GM21390 (cell line): Measurements from ENCODE around the gene MARCHF7.
"Not testable (repeated sequence)": the region's sequence is repeated elsewhere in the genome, so short reads cannot be mapped to it uniquely, and the experiment has no call there.

Experiments used
- ATAC-seq: cut with Tn5 transposase; IDR thresholded peaks from one replicate; pipeline ENCODE4 v1.9.1; 2021; ENCODE audit not compliant: unreplicated experiment

MARCHF7 gene

DNA sequence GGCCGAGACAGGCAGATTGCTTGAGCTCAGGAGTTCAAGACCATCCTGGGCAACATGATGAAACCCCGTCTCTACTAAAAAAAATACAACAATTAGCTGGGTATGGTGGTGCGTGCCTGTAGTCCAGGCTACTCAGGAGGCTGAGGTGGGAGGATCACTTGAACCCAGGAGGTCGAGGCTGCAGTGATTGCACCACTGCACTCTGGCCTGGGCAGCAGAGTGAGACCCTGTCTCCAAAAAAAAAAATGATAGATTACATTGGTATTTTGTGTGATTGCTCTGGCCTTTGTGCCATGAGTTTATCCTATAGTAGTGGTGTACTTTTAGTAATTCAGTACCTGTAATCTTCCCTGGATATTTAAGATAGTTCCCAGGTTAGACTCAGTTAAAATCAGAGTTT is 4.1 kb downstream of the MARCHF7 start:
- ATAC-seq = not testable (repeated sequence)

DNA sequence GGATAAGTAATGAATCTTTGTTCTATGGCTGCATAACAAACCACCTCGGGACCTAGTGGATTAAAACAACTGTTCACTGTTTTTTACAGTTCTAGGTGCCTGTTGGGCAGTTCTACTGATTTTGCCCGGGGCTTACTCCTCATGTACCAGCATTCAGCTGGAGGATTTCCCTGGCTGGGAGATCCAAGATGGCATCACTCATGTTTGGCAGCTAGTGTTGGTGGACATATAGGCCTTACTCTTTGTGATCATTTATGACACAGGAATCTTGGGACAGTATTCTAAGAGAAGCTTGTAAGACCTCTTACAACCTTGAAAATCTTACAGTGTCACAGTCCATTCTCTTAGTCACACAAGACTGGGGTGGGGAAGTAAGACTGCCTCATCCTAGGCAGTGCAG is 4.6 kb downstream of the MARCHF7 start:
- ATAC-seq = no peak

DNA sequence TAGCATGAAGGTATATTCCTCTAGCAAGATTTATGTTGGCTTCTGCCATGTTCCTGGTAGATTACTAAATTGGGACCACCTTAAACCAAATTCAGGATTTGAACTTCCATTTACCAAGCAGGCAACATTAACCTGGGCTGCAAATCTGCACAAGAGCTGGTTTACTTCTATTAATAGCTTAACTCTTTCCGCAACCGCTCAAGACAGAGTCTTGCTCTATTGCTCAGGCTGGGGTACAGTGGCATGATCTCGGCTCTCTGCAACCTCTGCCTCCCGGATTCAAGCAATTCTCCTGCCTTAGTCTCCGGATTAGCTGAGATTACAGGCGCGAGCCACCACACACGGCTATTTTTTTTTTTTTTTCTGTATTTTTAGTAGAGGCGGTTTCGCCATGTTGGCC is 8.4 kb downstream of the MARCHF7 start:
- ATAC-seq = no peak

DNA sequence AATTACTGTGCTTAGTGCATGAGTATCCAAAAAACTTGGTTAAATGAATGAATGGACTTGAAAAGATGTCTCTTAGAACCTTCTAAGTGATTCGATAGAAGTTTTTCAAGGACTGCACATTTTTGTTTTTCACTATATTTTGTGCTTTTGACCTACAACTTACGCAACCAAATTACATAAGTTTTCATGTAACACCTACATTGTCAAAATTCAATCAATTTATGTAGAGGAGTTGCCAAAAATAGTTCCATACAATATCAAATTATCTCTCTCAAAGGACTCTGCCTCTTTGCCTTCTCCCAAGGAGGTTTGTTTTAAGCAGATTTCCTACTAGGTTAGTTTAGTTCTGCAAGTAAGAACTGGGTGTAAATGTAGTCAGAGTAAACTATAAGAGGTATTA is 10.3 kb downstream of the MARCHF7 start:
- no peak for ATAC-seq

DNA sequence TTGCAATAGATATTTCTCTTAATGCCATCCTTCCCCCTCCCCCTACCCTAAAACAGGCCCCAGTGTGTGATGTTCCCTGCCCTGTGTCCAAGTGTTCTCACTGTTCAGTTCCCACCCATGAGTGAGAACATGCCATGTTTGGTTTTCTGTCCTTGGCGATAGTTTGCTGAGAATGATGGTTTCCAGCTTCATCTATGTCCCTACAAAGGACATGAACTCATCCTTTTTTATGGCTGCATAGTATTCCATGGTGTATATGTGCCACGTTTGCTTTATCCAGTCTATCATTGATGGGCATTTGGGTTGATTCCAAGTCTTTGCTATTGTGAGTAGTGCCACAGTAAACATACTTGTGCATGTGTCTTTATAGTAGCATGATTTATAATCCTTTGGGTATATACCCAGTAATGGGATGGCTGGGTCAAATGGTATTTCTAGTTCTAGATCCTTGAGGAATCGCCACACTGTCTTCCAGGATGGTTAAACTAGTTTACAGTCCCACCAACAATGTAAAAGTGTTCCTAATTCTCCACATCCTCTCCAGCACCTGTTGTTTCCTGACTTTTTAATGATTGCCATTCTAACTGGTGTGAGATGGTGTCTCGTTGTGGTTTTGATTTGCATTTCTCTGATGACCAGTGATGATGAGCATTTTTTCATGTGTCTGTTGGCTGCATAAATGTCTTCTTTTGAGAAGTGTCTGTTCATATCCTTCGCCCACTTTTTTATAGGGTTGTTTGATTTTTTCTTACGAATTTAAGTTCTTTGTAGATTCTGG is 12.7 kb downstream of the MARCHF7 start:
- not testable (repeated sequence) for ATAC-seq

DNA sequence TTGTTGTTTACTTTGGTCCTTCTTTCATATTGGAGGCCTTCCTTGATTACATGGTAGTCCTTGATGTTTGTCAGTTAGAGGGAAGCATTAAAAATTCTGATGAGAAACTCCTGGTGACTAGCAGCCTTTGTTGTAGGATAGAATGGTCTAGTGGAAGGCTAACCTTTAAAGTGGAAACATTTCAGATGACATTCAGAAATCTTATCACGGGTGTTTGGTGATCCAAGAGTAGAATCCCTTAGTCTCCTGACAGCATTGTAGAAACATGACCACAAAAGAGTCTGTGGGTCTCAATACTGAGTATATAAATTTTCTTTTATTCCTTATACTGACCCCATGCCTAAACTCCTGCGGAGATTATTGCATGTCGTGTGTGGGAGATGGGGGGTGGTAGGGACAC is 13.4 kb downstream of the MARCHF7 start:
- no peak for ATAC-seq

DNA sequence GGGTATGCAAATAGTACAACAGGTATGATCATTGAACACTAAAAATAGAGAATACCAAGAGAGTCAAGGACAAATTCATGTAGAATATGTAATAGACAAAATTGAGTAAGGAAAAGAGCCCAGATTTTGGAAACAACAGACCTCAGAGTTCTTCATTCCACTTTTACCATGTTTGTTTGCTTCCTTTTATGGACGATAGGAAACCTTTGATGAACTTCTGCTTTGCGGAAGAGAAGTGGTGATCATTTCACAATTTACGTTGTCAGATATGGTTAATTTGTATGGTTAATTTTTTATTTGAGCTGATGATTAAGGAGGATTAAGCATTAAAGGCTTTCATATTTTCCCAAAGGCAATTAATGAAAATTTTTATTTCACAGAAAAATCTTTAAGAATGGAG is 16.3 kb downstream of the MARCHF7 start:
- no peak for ATAC-seq

DNA sequence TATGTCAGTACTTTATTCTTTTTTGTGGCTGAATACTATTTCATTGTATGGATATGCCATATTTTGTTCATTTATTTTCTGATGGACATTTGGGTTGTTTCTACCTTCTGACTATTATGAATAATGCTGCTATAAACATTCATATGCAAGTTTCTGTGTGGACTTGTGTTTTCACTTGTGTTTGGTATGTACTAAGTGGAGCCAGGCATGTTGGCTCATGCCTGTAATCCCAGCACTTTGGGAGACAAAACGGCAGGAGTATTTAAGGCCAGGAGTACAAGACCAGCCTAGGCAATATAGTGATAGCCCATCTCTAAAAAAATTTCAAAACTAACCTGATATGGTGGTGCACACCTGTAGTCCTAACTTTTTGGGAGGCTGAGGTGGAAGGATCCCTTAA is 23.3 kb downstream of the MARCHF7 start:
- ATAC-seq = no peak

DNA sequence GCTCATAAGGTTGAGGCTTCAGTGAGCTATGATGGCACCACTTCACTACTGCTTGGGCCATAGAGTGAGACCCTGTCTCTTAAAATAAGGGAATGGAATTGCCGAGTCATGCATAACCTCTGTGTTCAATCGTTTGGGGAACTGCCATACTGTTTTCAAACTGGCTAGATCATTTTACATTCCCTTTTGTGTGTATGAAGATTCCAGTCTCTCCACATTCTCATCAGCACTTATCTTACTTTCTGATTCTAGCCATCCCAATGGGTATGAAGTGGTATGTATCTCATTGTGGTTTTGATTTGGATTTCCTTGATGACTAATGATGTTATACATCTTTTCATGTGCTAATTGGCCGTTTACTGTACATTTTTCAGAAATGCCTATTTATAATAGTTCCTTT is 23.7 kb downstream of the MARCHF7 start:
- ATAC-seq = no peak

DNA sequence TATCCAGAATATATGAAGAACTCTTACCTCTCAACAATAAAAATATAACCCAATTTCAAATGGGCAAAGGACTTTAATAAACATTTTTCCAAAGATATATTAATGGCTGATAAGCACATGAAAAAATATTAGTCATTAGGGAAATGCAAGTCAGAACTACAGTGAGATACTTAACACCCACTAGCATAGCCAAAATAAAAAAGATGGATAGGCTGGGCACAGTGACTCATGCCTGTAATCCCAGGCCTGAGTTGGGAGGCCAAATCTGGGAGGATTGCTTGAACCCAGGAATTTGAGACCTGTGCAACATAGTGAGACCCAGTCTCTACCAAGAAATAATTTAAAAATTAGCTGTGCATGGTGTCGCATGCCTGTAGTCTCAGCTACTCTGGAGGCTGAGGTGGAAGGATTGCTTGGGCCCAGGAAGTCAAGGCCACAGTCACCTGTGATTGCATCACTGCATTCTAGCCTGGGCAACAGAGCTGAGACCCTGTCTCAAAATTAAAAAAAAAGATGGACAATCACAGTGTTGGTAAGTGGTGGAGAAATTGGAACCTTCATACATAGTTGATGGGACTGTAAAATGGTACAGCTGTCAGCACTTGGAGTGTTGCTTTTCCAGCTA is 25.1 kb downstream of the MARCHF7 start:
- ATAC-seq = no peak

DNA sequence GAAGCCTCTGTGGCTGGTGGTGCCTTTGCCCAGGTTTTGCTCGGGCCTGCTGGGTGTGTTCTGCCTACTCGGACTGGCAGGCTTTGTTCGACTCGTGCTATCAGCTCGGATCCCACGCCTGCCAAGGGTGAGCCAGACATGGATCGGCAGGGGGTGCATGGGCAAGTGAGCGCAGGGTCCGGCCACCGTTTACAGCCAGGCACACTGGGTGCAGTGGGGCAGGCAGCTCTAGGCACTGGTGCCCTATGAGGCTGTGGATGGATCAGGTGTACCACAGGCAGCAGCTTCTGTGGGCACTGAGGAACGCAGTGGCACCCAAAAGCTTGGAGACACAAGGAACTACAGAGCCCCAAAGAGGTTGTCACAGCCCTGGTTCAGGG is 25.6 kb downstream of the MARCHF7 start:
- no peak for ATAC-seq

DNA sequence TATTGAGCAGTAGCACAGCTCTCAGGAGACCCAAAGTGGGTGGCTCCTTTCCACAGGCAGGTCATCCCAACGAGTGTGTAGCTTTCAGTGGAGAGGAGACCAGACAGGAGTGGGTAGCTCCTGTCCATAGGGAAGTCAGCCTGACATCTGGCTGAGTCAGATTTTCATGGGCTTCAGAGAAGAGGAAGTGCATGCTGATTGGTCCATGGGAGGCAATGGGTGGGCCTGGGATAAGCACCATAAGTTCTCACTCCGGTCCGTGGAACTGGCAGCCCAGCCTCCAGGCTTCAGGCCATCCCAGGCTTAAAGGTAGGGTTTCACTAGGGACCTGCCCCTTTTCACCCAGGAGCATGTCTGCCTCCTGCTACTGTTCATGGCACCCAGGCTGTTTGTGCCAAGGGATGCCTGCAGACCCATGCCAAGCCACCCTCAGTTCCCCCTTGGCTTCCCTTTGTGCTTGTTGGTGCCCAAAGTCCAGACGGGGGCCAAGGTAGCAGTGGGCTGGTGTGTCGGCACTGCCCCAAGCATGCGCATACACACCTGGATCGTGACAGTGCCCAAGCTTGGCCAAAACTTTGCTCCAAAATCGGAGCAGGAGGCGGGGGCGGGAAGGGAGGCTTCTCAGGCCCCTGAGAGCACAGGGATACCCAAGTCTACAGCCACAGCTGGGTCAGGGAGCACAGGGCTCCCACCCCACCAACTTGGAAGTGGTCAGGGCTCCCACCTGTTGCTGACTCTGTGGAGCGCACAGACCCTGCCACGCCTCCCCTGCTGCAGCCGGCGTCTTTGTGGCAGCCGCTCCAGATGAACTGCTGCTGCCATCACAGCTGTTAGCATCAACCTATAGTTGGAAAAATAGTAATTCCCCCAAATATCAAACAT is 26.4 kb downstream of the MARCHF7 start:
- ATAC-seq = no peak

DNA sequence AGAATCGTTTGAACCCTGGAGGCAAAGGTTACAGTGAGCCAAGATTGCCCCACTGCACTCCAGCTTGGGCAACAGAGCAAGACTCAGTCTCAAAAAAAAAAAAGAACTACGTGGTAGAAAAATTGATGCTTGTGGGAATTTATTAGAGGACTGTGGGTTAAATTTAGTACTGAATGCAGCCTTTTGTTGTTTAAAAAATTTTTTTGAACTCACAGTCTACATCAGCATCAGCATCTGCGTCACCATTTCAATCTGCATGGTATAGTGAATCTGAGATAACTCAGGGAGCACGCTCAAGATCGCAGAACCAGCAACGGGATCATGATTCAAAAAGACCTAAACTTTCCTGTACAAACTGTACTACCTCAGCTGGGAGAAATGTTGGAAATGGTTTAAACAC is 30.5 kb downstream of the MARCHF7 start:
- no peak for ATAC-seq

DNA sequence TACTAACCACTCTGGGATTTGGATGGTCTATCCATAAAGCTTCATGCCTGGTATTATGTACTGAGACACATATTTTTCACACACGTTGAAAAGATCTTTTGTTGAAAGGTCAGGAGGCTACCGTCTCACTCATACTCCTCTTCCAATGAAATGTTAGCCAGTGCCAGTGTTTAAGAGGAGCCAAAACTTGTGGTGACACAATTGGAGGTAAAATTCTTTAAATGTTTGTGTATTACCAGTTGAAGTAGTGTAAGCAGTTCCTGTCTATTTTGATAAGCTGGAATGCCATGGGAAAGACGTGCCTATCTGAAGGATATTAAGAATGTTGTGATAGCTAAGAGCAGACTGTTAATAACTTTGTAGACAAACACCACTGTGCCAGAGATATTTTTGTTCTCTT is 32.1 kb downstream of the MARCHF7 start:
- no peak for ATAC-seq

DNA sequence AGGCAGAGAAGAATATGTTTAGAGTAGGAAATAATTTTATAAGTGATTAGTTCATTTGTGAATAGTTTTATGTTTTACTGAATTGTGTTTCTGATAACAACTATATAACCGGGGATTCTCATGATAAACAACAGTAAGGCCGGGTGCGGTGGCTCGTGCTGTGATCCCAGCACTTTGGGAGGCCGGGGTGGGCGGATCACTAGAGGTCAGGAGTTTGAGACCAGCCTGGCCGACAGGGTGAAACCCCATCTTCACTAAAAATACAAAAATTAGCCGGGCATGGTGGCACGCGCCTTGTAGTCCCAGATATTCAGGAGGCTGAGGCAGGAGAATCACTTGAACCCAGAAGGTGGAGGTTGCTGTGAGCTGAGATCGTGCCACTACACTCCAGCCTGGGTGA is 32.9 kb downstream of the MARCHF7 start:
- ATAC-seq = not testable (repeated sequence)

DNA sequence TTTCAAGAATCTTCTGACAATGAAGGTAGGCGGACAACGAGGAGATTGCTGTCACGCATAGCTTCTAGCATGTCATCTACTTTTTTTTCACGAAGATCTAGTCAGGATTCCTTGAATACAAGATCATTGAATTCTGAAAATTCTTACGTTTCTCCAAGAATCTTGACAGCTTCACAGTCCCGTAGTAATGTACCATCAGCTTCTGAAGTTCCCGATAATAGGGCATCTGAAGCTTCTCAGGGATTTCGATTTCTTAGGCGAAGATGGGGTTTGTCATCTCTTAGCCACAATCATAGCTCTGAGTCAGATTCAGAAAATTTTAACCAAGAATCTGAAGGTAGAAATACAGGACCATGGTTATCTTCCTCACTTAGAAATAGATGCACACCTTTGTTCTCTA is 35.8 kb downstream of the MARCHF7 start:
- no peak for ATAC-seq

DNA sequence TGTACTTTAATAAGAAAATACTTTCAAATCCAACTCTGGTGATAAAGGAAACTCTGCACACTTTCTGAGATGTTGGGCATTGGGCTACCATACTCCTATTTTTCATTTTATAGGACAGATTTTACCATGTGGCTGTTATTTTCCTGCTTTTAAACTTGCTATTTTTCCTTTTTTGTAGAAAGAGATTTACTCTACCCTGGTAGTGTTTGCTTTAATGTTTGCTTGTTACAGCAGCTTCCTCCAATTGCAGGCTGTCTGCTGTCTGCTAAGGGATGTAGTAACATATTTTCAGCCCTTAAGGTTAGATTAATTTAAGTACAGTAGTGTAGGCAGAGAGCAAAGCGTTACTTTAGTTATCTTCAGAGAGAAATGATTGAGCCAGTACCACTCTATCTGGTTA is 38.6 kb downstream of the MARCHF7 start:
- no peak for ATAC-seq

DNA sequence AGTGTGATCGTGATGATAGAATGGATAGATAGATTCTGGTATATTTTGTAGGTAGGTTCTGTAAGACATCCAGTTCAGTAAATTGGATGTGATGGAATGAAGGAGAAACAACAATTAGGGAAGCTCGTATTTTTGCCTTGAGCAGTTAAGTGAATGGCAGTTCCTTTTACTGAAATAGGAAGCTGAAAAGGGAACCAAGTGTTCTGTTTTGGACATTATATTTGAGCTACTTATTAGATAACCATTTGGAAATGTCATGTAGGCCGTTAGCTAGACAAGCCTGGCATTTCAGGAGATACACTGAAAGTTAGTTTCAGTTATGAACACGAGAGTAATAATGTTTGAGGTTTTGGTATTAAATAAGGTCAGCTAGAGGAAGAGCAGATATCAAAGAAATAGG is 41.5 kb downstream of the MARCHF7 start:
- ATAC-seq = no peak

DNA sequence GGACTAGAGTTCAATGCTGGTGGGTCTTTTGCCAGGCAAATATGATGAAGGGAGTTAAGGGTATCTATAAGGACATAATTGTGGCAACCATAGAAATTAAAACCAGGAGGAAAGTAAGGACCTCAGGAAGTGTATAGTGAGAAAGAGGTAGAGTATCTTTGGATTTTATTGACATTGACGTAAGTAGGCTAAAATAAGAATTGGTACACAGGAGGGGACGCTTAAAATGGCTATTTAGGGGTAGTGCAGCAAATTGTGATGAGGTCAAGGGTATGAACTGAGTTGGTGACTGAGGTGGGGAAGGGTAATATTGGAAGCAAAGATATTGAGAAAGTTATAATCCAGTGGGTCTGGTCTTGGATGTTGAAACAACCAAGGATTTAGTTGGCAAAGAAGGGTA is 42.7 kb downstream of the MARCHF7 start:
- no peak for ATAC-seq

DNA sequence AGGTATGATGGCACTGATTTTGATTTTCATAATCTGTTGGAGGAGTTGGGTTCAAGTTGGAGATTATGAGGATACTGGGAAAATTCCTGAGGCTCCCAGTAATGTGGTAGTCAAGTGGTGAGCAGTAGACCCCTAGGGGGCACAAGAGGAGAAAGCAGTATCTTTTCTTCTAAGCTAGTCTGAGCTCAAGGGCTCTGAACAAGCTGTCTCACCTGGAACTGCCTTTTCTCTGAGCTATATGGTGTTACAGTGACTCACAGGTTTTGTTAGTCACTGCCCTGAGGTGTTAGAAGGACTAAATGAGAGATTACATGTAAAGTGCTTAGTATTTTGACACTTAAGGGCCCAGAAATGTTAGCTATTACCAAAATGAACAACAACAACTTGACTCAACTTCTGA is 43.5 kb downstream of the MARCHF7 start:
- no peak for ATAC-seq

DNA sequence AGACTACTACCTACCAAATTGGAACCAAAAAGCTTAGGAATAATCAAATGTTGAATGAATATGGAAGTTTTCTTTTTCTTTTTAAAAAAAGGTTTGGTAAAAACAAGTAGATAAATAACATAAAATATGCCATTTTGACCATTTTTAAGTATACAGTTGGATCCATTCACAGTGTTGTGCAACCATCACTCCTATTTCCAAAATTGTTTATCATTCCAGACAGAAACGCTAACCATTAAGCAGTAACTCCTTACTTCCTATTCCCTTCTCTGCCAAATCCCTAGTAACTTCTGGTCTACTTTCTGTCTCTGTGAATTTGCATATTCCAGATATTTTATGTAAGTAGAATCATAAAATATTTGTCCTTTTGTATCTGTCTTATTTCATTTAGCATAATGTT is 45.9 kb downstream of the MARCHF7 start:
- ATAC-seq = no peak

DNA sequence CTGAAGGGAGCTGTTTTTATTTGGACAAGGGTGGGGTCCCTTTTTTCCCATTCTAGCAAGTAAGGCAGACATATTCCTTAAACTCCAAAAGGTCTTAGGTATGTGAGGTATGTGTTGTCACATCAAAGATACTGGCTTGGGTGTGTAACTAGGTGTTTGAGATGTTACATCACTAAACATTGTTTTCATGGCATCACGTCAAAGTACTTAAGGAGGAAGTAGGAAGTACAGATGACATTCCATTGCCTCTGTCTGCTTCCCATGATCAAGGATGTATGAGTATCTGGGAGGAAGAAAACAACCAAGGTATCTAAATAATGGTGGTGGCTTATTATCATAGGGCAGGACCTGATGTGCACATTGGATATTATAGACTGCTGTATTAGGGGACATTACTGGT is 46.4 kb downstream of the MARCHF7 start:
- no peak for ATAC-seq
